T-cell (primary cell): ENCODE data around the gene EEF1AKMT1. TPM values are rescaled to one million over a fixed set of nuclear protein-coding genes. Genes with fewer than 3 reads are reported as not detected.

Experiments
- ATAC-seq, 4 experiments: fragments of 200-7000 bp in 3 of 4; fragments of 150-1000 bp in 1 of 4; cut with Tn5 transposase; replicated peaks in 1 of 4; 1 replicate in 3 of 4; 2 replicates in 1 of 4; pipeline ENCODE4 v1.10.0; 2021; ENCODE audit warnings: moderate library complexity in 3 of 4, mild to moderate bottlenecking in 2 of 4, moderate number of reproducible peaks in 1 of 4
- CTCF ChIA-PET, 2 donors: fragments of 300-600 bp; sonication (Branson Sonifier 250); formaldehyde crosslinking; loops; one replicate each; lab custom pipeline; 2022; ENCODE audit warnings: antibody characterized with exemption in 2 of 2; lab: Charles Lee
- POLR2A ChIA-PET, 2 donors: fragments of 300-600 bp; sonication (Branson Sonifier 250); formaldehyde crosslinking; loops; one replicate each; lab custom pipeline; 2022; ENCODE audit warnings: antibody characterized with exemption in 2 of 2; lab: Charles Lee
- DNase-seq, 35 experiments: peaks; one replicate each; pipeline versions ENCODE4 v3.0.0 to v3.0.0-alpha.2; 2013 to 2023
- H3K27ac ChIP-seq: one replicate; pipeline ENCODE4 v1.5.1; 2013; ENCODE audit warnings: low read length
- H3K27me3 ChIP-seq, 2 experiments: replicated peaks in 1 of 2; 1 replicate in 1 of 2; 2 replicates in 1 of 2; pipeline versions ENCODE4 v1.6.1 to v1.7.0; 2013; ENCODE audit warnings: low read length in 1 of 2, mixed read lengths in 1 of 2; ENCODE audit not compliant: control insufficient read depth in 2 of 2, insufficient read depth in 2 of 2; ENCODE audit errors: extremely low read depth in 1 of 2
- H3K36me3 ChIP-seq, 2 donors: 1 replicate in 1 of 2; 2 replicates in 1 of 2; pipeline versions ENCODE4 v1.6.1 to v1.7.0; 2013; ENCODE audit warnings: low read length in 1 of 2; ENCODE audit not compliant: control insufficient read depth in 2 of 2, insufficient read depth in 1 of 2; ENCODE audit errors: extremely low read depth in 1 of 2
- H3K4me1 ChIP-seq, 2 experiments: 1 replicate in 1 of 2; 2 replicates in 1 of 2; pipeline versions ENCODE4 v1.6.1 to v1.7.0; 2013; ENCODE audit warnings: low read length in 2 of 2, mixed read lengths in 1 of 2; ENCODE audit not compliant: insufficient read depth in 2 of 2, control insufficient read depth in 1 of 2; ENCODE audit errors: extremely low read depth in 1 of 2
- H3K4me3 ChIP-seq, 2 donors: 1 replicate in 1 of 2; 2 replicates in 1 of 2; pipeline versions ENCODE4 v1.5.1 to v1.7.0; 2013; ENCODE audit warnings: mild to moderate bottlenecking in 2 of 2, low read length in 1 of 2, moderate library complexity in 1 of 2; ENCODE audit not compliant: control insufficient read depth in 1 of 2; ENCODE audit errors: extremely low read depth in 1 of 2
- H3K9me3 ChIP-seq: 2 replicates; pipeline ENCODE4 v1.7.0; 2013
- H3K27ac Mint-ChIP-seq, 2 donors: one replicate each; pipeline ENCODE4 v1.8.0; 2020 to 2021; ENCODE audit warnings: mild to moderate bottlenecking in 2 of 2, mixed read lengths in 2 of 2
- H3K27me3 Mint-ChIP-seq, 2 donors: one replicate each; pipeline ENCODE4 v1.8.0; 2021 to 2022; ENCODE audit warnings: mixed read lengths in 2 of 2
- H3K36me3 Mint-ChIP-seq: one replicate; pipeline ENCODE4 v1.8.0; 2021; ENCODE audit warnings: mixed read lengths
- H3K4me1 Mint-ChIP-seq, 3 donors: one replicate each; pipeline ENCODE4 v1.8.0; 2020 to 2022; ENCODE audit warnings: mixed read lengths in 3 of 3, mild to moderate bottlenecking in 1 of 3
- H3K4me3 Mint-ChIP-seq, 3 donors: one replicate each; pipeline ENCODE4 v1.8.0; 2020 to 2022; ENCODE audit warnings: mild to moderate bottlenecking in 3 of 3, mixed read lengths in 3 of 3, moderate library complexity in 3 of 3
- H3K9me3 Mint-ChIP-seq, 3 donors: one replicate each; pipeline ENCODE4 v1.8.0; 2020 to 2022; ENCODE audit warnings: mixed read lengths in 3 of 3
- WGBS: methylation state at CpG from one replicate; pipeline ENCODE4 v1.1.5; 2013; ENCODE audit warnings: missing lambda C conversion rate; ENCODE audit not compliant: insufficient coverage; 5-methylcytosine and 5-hydroxymethylcytosine counted together
- total RNA-seq, 35 experiments: library from RNA in 6 of 35; stranded (reverse) in 6 of 35; fragments of 120-200 nt in 1 of 35; gene quantifications; one replicate each; pipeline versions ENCODE4 v1.2.1 to v1.2.4 and lab custom pipeline; 2013 to 2026

The EEF1AKMT1 gene
- total RNA-seq, 5 donors from 2014 or later (not counting 1 experiment from before 2014, with no cell fraction given): 3.5 to 6.1 (median 4.3) TPM

DNA sequence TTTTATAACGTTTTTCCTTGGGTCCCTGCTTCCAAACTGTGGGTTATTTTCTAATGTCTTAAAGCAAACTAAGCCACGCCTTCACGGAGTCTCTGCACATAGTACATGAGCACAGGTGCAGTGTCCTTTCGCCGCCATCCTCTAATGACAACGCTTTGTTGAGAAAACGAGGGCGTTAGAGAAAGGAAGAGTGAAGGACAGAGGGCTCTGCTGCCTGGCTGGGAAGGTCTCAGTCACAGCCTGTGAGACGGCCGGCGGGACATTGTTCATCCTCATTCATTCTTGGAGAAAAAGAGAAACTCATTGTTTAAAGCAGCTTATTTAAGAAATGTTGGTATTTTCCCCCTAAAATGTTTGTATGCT is 60.8 kb downstream of the EEF1AKMT1 start:
- peaks cover 0 to 8% of the 10 kb centered on the region in 2 experiments for H3K4me1 ChIP-seq
- H3K27me3 ChIP-seq: peaks cover 0 to 23% of the 10 kb centered on the region in 2 experiments
- H3K36me3 ChIP-seq: no peaks in the 10 kb centered on the region
- no peak overlapping the region for H3K4me3 ChIP-seq
- ATAC-seq (no peak), DNase-seq (no peak)
- H3K27ac ChIP-seq: no peak overlapping the region
- no peaks in the 10 kb centered on the region for H3K9me3 ChIP-seq
- Mint-ChIP-seq H3K36me3 (no peaks in the 10 kb centered on the region), H3K4me3 (peak overlapping the region in 1 of 3 donors; percentile 7), H3K9me3 (no peaks in the 10 kb centered on the region), H3K27me3 (peaks cover 0 to 11% of the 10 kb centered on the region in 2 donors), H3K4me1 (peaks cover 2 to 14% (median 8%) of the 10 kb centered on the region in 3 donors), H3K27ac (no peak overlapping the region)
- ChIA-PET POLR2A (no interaction called here), CTCF (interaction anchor here in 1 of 2 donors (1.0 kb wide), 1 partner anchor 116 kb away, joined by 3 read pairs; no protein-coding TSS in a partner anchor)
- WGBS: 96% methylated on average over 6 of the region's 11 CpGs

DNA sequence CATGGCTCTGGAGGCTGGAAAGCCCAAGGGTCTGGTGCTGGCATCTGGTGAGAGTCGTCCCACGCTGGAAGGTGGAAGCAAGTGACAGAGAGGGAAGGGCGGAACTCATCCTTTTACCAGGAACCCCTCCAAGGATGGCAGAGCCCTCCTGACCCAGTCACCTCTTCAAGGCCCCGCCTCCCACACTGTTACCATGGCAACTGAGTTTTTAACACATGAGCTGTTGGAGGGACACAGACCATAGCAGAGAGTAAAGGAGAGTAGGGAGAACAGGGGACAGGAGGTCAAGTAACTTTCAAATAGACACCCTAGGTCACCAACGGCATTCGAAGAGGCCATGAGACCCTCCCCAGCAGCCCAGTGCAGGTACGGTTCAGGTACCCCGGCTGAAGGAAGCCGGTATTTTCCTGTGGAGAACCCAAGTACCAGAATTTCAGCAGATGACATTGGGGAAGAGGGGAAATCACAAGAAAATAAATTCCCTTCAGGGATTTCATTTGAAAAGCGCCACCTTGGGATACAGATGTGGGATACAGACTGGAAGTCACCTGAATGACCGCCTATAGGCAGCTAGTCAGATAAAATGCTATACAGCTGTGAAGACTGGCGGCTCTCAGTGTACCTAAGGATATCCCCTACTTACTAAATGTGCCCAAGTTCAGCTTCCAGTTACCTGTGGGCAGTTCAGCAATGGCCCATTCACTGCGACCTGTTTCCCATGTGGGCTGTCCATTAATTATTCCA is 62.3 kb downstream of the EEF1AKMT1 start:
- Mint-ChIP-seq H3K27me3 (peaks cover 0 to 11% of the 10 kb centered on the region in 2 donors), H3K9me3 (no peaks in the 10 kb centered on the region), H3K27ac (no peak overlapping the region), H3K4me1 (peaks cover 2 to 14% (median 8%) of the 10 kb centered on the region in 3 donors), H3K4me3 (no peak overlapping the region), H3K36me3 (no peaks in the 10 kb centered on the region)
- Histone ChIP-seq H3K27ac (no peak overlapping the region), H3K4me1 (peaks cover 0 to 8% of the 10 kb centered on the region in 2 experiments), H3K36me3 (no peaks in the 10 kb centered on the region), H3K9me3 (no peaks in the 10 kb centered on the region), H3K27me3 (peaks cover 0 to 21% of the 10 kb centered on the region in 2 experiments), H3K4me3 (no peak overlapping the region)
- DNase-seq: peak in 1 of 35 experiments; percentile 9
- 91% methylated on average over 8 of the region's 13 CpGs for WGBS
- CTCF ChIA-PET: interaction anchor here (0.5 to 1.2 kb wide), 8 partner anchors 72 to 726 kb away, joined by 3 to 7 read pairs (median 4); no protein-coding TSS in a partner anchor
- no peak for ATAC-seq
- POLR2A ChIA-PET: no interaction called here

DNA sequence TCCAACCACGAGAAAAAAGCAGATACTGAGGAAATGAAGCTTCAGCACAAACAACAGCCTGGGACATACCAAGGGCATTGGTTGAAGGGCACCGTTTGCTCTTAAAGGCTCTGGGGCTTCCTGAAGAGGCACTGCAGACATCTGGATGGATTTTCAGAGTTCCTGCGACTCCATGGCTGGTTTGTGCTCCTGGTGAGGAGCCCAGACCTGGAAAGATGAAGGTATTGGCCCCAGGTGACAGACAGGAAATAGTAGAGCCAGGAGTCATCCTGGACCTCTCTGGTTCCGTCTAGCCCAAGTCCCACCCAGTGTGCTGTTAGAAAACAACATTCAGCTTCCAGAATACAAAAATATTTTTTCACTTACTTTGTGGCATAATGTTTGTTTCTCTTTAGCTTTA is 64.0 kb downstream of the EEF1AKMT1 start:
- H3K4me3 Mint-ChIP-seq: no peak overlapping the region
- ATAC-seq (no peak), DNase-seq (no peak)
- Histone ChIP-seq H3K27me3 (peaks cover 0 to 20% of the 10 kb centered on the region in 2 experiments), H3K4me3 (no peak overlapping the region), H3K9me3 (no peaks in the 10 kb centered on the region), H3K4me1 (peaks cover 0 to 8% of the 10 kb centered on the region in 2 experiments), H3K27ac (no peak overlapping the region), H3K36me3 (no peaks in the 10 kb centered on the region)
- H3K27ac Mint-ChIP-seq: no peak overlapping the region
- peaks cover 0 to 11% of the 10 kb centered on the region in 2 donors for H3K27me3 Mint-ChIP-seq
- H3K9me3 Mint-ChIP-seq: no peaks in the 10 kb centered on the region
- H3K36me3 Mint-ChIP-seq: no peaks in the 10 kb centered on the region
- POLR2A ChIA-PET: interaction anchor here in 1 of 2 donors (0.6 to 0.7 kb wide), 3 partner anchors 34 to 767 kb away, joined by 3 to 7 read pairs (median 3); no protein-coding TSS in a partner anchor
- H3K4me1 Mint-ChIP-seq: peaks cover 2 to 16% (median 8%) of the 10 kb centered on the region in 3 donors
- CTCF ChIA-PET: interaction anchor here (0.6 to 1.0 kb wide), 6 partner anchors 41 to 1081 kb away, joined by 3 to 8 read pairs (median 4); no protein-coding TSS in a partner anchor
- 68% methylated on average over 3 of the region's 4 CpGs for WGBS

- Mint-ChIP-seq H3K9me3 (no peaks in the 10 kb centered on the region), H3K36me3 (no peaks in the 10 kb centered on the region), H3K27me3 (peaks cover 0 to 11% of the 10 kb centered on the region in 2 donors), H3K4me3 (no peak overlapping the region), H3K27ac (no peak overlapping the region), H3K4me1 (peaks cover 2 to 20% (median 11%) of the 10 kb centered on the region in 3 donors)
- Histone ChIP-seq H3K4me3 (no peak overlapping the region), H3K27me3 (peaks cover 0 to 16% of the 10 kb centered on the region in 2 experiments), H3K4me1 (peaks cover 0 to 11% of the 10 kb centered on the region in 2 experiments), H3K9me3 (no peaks in the 10 kb centered on the region), H3K36me3 (no peaks in the 10 kb centered on the region), H3K27ac (no peak overlapping the region)
- ATAC-seq: no peak
- ChIA-PET POLR2A (interaction anchor here in 1 of 2 donors (0.6 kb wide), 1 partner anchor 33 kb away, joined by 3 read pairs; no protein-coding TSS in a partner anchor), CTCF (interaction anchor here (0.8 to 1.4 kb wide), 3 partner anchors 107 to 212 kb away, joined by 4 to 8 read pairs (median 4); no protein-coding TSS in a partner anchor)
- no peak for DNase-seq
- WGBS: no CpG with 5 or more reads among the region's 8 CpGs
Observed at GRCh38 chr13:20709369-20709768, 64.4 kb downstream of the EEF1AKMT1 start.

DNA sequence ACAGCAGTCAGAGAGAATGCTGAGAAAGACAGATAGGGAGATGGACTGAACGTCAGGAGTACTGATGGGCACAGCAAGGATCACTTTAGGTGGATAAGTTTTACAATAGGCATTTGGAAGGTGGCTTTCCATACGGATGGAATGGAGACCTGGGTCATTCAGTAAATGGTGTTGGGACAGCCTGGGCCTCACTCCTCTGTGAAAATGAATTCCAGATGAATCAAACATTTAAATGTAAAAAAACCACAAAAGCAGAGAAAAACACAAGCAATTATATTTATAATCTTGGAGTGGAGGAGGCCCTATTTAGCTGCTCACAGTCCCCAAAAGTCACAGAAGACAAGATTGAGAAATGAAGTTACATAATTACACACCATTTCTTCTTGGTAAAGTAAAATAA is 65.5 kb downstream of the EEF1AKMT1 start:
- ChIA-PET POLR2A (interaction anchor here in 1 of 2 donors (0.7 kb wide), 1 partner anchor 238 kb away, joined by 12 read pairs; no protein-coding TSS in a partner anchor), CTCF (interaction anchor here (0.6 to 1.4 kb wide), 3 partner anchors 20 to 517 kb away, joined by 3 to 5 read pairs (median 4); no protein-coding TSS in a partner anchor)
- H3K4me3 ChIP-seq: no peak overlapping the region
- Mint-ChIP-seq H3K4me3 (no peak overlapping the region), H3K9me3 (no peaks in the 10 kb centered on the region), H3K4me1 (peaks cover 2 to 16% (median 8%) of the 10 kb centered on the region in 3 donors), H3K27ac (no peak overlapping the region), H3K36me3 (no peaks in the 10 kb centered on the region), H3K27me3 (peaks cover 0 to 9% of the 10 kb centered on the region in 2 donors)
- no peaks in the 10 kb centered on the region for H3K9me3 ChIP-seq
- no peak for ATAC-seq
- H3K36me3 ChIP-seq: no peaks in the 10 kb centered on the region
- 100% methylated on average over 1 of the region's 2 CpGs for WGBS
- peaks cover 0 to 12% of the 10 kb centered on the region in 2 experiments for H3K4me1 ChIP-seq
- no peak for DNase-seq
- peaks cover 0 to 13% of the 10 kb centered on the region in 2 experiments for H3K27me3 ChIP-seq
- no peak overlapping the region for H3K27ac ChIP-seq

DNA sequence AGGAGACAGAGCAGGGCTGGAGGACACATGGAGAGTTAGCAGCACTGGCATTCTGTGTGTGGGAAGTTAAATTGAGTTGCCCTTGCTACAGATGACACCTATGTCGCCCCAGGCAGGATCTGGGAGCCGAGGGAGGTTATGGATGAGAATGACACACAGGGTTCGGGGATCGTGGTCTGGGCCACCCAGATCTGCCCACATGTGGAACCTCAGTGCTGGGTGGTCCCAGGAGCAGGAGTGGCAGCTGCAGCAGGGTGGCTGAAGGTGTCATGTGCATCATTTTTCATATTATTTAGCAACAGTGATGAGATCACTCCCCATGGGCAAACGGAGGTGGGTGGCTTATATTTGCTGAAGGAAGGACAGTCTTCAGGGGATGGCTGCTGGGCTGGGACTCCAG is 67.1 kb downstream of the EEF1AKMT1 start:
- ChIA-PET POLR2A (no interaction called here), CTCF (interaction anchor here in 1 of 2 donors (0.8 kb wide), 1 partner anchor 12 kb away, joined by 3 read pairs; no protein-coding TSS in a partner anchor)
- peaks cover 0 to 11% of the 10 kb centered on the region in 2 experiments for H3K27me3 ChIP-seq
- ATAC-seq (no peak), DNase-seq (no peak)
- H3K9me3 Mint-ChIP-seq: no peaks in the 10 kb centered on the region
- H3K27ac Mint-ChIP-seq: no peak overlapping the region
- H3K27ac ChIP-seq: no peak overlapping the region
- H3K9me3 ChIP-seq: no peaks in the 10 kb centered on the region
- H3K4me1 Mint-ChIP-seq: peaks cover 7 to 16% (median 13%) of the 10 kb centered on the region in 3 donors
- H3K36me3 Mint-ChIP-seq: no peaks in the 10 kb centered on the region
- no peak overlapping the region for H3K4me3 ChIP-seq
- 100% methylated on average over 4 of the region's 5 CpGs for WGBS
- peaks cover 0 to 13% of the 10 kb centered on the region in 2 experiments for H3K4me1 ChIP-seq
- no peak overlapping the region for H3K4me3 Mint-ChIP-seq
- H3K27me3 Mint-ChIP-seq: peaks cover 3% of the 10 kb centered on the region in 2 donors
- no peaks in the 10 kb centered on the region for H3K36me3 ChIP-seq
